ENCODE measurements around the gene ARHGAP18.

DNA sequence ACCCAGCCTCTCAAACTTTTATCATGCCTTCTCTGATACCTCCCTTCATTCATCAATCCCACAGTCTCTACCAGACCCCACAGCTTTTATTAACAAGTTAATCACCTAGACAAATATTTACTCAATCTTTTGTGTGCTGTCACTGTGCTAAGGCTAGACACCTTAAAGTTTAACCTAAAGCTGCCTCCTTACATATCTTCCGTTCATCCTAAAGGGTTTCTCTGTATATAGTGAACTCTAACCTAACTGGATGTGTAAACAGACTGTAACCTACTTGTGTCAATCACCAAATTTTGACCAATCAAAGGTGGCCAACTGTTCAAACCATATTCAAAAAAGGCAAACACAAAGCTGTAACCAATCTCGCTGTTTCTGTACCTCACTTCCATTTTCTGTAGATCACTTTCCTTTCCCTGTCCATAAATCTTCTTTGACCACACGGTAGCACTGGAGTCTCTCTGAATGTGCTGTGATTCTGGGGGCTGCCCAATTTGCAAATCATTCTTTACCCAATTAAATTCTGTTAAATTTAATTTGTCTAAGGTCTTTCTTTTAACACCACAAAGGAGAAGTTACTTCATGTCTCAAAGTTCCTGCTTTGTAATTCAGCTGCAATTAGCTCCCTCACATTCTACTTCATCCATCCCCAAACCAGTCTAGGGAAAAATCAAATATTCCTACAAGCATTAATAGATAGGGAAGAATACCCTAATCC lies 72.5 kb downstream of the ARHGAP18 start:
- TF ChIP-seq, protein P1, sequence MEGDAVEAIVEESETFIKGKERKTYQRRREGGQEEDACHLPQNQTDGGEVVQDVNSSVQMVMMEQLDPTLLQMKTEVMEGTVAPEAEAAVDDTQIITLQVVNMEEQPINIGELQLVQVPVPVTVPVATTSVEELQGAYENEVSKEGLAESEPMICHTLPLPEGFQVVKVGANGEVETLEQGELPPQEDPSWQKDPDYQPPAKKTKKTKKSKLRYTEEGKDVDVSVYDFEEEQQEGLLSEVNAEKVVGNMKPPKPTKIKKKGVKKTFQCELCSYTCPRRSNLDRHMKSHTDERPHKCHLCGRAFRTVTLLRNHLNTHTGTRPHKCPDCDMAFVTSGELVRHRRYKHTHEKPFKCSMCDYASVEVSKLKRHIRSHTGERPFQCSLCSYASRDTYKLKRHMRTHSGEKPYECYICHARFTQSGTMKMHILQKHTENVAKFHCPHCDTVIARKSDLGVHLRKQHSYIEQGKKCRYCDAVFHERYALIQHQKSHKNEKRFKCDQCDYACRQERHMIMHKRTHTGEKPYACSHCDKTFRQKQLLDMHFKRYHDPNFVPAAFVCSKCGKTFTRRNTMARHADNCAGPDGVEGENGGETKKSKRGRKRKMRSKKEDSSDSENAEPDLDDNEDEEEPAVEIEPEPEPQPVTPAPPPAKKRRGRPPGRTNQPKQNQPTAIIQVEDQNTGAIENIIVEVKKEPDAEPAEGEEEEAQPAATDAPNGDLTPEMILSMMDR (conservative IDR thresholded peaks at IDR 0.05; ENCODE audit: low read length): no peak
- TF ChIP-seq EZH2phosphoT487 (IDR thresholded peaks at IDR 0.05; ENCODE audit: borderline replicate concordance): no peak
